Activated CD4-positive, CD25-positive, alpha-beta regulatory T cell treated with anti-CD3 and anti-CD28 coated beads, Interleukin-2, amount 50 U/mL, for 16 hours (primary cell): ENCODE measurements around the gene PCDHGC3.

Experiments used
- DNase-seq: peaks from one replicate; pipeline ENCODE4 v3.0.0-alpha.2; 2020; ENCODE audit warnings: low read depth, low spot score

The PCDHGC3 gene

DNA sequence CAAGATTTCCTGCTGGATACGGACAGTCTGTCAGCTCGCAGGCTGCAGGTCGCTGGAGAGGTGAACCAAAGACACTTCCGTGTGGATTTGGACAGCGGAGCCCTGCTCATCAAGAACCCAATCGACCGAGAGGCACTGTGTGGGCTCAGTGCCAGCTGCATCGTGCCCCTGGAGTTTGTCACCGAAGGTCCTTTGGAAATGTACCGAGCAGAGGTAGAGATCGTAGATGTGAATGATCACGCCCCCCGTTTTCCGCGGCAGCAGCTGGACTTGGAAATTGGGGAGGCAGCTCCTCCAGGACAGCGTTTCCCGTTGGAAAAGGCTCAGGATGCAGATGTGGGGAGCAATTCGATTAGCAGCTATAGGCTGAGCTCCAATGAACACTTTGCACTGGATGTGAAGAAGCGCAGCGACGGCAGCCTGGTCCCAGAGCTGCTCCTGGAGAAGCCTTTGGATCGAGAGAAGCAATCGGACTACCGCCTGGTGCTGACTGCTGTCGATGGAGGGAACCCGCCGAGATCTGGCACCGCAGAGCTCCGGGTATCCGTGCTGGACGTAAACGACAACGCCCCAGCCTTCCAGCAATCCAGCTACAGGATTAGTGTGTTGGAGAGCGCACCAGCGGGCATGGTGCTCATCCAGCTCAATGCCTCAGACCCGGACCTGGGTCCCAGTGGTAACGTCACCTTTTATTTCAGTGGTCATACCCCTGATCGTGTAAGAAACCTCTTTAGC lies 9.7 kb downstream of the PCDHGC3 start:
- DNase-seq = no peak

DNA sequence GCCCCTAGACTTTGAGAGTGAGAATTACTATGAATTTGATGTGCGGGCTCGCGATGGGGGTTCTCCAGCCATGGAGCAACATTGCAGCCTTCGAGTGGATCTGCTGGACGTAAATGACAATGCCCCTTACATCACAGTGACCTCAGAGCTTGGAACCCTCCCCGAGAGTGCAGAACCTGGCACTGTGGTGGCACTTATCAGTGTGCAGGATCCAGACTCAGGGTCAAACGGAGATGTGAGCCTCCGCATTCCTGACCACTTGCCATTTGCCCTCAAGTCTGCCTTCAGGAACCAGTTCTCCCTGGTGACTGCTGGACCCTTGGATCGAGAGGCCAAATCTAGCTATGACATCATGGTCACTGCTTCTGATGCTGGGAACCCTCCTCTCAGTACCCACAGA lies 10.3 kb downstream of the PCDHGC3 start:
- DNase-seq = no peak

DNA sequence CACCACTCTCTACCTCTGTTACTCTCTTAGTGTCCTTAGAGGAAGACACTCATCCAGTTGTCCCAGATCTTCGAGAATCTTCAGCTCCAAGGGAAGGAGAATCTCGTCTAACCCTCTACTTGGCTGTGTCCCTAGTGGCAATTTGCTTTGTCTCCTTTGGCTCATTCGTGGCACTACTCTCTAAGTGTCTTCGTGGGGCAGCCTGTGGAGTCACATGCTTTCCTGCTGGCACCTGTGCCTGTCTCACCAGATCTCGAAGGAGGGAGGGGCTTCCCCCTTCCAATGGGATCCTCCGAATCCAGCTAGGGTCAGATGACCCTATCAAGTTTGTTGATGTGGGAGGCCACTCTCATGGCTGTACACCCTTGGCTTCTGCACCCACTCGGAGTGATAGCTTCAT lies 11.4 kb downstream of the PCDHGC3 start:
- DNase-seq = no peak

DNA sequence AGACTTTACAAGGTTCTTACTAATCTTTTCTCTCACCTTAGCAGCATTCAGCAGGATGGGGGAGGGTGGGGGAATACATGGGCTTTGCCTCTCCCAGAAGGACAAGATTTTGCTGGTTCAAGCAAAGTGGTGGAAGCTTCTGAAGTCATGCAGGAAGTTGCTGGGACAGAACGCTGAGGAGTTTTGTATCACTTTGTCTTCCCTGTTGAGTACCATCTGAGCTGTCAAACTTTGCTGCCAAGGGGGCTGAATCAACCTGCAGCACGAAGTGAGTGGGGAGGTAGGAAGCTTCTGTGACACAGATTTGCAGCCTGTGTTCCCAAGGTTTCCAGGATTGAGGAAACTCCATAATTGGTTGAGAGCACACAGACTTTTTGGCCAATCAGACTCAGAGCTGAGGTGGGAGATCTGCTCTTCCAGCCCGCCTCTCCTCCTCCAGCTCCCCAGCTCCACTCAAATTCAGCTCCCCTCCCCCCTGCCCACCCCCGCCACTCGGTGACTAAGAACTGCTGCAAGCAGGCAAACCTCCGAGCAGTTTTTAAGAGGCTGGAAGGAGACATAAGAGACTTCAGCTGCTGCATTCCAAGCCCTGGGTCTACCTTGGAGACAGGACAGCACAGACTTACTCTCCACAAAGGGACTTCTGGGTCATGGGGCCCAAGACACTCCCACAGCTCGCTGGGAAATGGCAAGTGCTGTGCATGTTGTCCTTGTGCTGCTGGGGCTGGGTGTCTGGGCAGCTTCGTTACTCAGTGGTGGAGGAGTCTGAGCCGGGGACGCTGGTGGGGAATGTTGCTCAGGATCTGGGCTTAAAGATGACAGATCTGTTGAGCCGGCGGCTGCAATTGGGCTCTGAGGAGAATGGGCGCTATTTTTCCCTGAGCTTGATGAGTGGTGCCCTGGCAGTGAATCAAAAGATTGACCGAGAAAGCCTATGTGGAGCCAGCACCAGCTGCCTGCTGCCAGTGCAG lies 13.1 kb downstream of the PCDHGC3 start, which contains the start of gene PCDHGC5:
Gene PCDHGC5, plus strand, starts transcription at position 491 of the 971 bp plus-strand sequence. Its CDS starts 160 bp downstream, at position 651.
- no peak for DNase-seq

DNA sequence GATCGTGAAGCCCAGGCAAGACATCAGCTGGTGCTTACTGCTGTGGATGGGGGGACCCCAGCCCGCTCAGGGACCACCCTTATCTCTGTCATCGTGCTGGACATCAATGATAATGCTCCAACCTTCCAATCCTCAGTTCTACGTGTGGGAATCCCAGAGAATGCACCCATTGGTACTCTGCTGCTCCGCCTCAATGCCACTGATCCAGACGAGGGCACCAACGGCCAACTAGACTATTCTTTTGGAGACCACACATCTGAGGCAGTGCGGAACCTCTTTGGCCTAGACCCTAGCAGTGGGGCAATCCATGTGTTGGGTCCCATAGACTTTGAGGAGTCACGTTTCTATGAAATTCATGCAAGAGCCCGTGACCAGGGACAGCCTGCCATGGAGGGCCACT lies 14.1 kb downstream of the PCDHGC3 start:
- DNase-seq = no peak

DNA sequence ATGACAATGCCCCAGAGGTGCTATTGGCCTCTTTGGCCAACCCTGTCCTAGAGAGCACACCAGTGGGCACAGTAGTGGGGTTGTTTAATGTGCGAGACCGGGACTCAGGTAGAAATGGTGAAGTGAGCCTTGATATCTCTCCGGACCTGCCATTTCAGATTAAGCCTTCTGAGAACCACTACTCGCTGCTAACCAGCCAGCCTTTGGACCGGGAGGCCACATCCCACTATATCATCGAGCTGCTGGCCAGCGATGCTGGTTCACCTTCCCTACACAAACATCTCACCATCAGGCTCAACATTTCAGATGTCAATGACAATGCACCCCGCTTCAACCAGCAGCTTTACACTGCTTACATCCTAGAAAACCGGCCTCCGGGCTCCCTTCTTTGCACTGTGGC lies 14.5 kb downstream of the PCDHGC3 start:
- DNase-seq = no peak

DNA sequence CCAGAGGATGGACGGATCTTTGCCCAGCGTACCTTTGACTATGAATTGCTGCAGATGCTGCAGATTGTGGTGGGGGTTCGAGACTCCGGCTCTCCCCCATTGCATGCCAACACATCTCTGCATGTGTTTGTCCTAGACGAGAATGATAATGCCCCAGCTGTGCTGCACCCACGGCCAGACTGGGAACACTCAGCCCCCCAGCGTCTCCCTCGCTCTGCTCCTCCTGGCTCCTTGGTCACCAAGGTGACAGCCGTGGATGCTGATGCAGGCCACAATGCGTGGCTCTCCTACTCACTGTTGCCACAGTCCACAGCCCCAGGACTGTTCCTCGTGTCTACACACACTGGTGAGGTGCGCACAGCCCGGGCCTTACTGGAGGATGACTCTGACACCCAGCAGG lies 15.0 kb downstream of the PCDHGC3 start:
- DNase-seq = no peak

DNA sequence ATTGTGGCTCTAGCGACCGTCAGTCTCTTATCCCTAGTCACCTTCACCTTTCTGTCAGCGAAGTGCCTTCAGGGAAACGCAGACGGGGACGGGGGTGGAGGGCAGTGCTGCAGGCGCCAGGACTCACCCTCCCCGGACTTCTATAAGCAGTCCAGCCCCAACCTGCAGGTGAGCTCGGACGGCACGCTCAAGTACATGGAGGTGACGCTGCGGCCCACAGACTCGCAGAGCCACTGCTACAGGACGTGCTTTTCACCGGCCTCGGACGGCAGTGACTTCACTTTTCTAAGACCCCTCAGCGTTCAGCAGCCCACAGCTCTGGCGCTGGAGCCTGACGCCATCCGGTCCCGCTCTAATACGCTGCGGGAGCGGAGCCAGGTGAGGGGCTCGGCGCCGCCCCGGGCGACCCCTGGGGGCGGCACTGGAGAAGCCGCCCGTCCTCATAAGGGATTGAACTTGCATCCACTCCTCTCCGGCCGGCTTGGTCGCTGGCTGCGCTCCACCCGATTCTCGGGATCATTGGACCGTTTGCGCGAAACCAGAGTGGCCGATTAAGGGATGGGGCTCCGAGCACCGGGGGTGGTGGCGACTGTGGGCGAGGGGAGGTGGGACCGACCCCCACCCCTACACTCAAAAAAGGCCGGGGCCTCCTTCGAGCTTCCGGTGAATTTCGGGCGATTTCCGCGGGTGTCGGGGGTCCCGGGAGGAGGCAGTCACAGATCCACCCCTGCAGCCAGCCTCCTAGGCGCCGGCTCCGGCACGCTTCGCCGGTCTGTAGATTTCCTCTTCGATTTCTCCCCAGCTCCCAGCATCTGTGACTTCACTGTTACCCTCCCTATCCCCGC lies 15.8 kb downstream of the PCDHGC3 start:
- no peak for DNase-seq

DNA sequence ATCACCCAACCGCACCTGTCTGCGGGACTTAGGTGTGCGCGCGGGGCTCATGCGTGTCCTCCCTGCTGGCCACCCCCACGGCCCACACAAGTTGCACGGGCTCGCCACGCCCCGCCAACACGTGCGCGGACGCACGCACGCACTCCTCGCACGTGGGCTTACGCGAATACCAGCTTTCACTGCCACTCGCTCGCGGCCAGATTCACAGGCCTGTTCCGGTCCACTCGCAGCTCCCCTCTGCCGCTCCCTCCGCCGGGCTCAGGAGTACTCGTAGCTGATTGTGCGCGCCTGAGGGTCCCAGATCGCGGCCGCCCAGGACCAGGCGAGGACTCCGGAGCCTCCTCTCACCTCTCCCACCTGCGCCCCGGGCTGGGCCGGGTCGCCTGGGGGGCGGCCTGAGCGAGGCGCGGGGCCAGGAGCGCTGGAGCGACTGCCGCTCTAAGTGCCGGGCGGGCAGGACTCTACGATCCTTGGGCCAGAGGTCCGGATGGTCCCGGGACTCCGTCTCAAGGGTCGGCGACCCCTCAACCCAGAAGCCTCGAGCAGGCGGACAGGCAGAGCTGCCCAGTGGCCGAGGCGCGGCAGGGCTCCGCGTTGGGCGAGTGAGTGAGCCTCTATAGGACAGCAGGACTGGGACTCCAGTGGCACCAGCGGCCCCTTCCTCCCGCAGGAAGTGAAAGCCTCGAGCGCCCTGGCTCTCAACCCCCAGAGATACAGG lies 16.6 kb downstream of the PCDHGC3 start:
- no peak for DNase-seq

DNA sequence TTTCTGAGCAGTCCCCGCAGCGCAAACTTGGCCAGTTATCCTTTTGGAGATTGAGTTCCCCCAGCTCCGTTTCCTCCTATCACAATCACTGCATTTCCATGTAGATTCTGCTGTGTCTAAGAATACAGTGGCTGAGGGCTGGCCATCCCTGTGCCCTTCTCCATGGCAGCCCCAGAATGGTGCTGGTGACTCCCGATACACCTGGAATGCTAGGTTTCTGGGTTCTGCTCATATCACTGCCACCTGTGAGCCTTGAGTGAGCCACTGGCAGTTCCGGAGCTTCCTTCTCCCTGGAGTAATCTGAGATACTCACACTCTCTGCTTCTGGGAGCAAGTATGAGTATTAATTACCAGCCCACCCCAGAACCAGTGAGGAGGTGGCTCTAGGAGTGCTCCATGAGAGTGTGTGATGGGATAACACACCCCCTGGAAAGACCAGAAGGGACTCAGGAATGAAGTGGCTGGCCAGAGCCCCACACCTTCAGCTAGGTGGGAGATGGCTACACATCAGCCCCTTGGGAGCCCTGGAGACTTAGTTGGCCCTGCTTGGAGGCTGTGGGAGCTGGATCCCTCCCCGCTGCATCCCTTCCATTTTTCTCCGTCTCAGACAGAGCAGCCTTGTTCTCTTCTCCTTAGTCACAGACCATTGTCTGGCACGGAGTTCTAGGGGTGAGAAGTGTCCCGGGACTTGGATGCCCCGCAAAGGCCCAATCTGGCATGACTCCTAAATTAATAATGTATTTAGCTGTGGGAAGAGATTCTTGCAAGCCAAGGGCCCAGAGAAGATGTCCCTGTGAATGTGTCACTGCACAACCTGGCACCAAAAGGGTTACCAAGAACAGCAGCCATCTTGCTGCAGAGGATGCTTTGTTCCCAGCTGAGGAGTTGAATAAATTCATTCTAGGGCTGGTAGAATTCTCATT lies 18.0 kb downstream of the PCDHGC3 start:
- DNase-seq = no peak

DNA sequence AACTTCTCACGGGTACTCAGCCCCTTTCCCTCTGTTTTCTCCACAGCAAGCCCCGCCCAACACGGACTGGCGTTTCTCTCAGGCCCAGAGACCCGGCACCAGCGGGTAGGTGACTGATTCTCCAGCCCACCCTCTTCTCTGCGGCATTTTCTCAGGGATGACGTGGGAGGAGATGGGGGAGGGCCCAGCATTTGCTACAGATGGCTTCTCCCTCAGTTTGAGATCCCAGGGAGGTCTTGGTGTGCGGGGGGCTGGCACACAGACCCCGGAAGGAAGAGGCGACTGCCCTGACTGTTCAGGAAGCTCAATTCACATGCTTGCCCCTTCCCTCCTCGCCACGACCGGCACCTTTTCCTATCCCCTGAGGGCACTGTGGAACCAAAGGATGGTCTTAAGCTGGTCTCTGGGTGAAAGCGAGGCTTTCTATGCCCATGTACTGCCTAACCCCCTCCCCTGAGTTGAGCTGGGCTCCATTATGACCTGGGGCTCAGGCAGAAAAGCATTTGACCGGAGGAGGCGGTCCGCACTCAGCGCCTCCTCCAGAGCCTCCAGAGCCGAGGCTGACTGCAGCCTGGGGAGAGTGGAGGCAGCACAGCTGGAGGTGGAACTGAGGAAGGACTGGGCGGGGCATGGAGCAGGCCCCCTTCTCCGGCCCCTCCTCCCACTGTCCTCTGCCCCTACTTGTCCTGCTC lies 19.1 kb downstream of the PCDHGC3 start:
- no peak for DNase-seq

DNA sequence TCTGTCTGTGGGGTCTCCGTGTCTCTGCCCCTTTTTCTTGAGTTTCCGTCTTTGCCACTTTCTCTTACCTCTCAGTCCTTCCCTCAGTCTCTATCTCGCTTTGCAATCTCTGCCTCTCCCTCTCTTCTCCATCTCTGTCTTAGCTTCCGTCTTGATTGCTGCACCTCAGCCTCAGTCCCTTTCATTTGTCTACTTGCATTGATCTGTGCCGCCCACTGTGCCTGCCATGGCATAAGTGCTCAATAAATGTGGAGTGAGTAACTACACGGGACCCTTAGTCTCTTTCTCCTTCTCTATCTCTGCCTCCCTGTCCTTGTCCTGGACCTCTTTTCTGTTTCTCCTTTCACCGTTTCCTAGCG lies 19.7 kb downstream of the PCDHGC3 start:
- DNase-seq = no peak

DNA sequence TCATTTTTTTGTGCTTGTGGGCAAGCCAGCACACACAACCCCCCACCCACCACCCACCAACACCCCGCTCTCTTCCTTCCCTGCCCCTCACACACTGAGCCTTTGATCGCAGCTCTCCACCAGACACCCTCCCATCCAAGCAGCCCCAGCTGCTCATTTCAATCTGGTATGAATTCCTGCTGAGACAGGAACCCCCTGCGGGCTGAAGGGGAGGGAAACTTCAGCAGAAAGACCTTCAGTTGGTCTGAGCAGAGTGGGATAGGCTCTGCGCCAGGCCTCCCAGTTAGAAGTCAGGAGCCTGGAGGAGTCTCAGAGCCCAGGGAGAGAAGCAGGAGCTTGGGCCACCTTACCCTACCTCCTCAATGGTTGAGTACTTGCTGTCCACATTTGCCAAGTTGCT lies 20.3 kb downstream of the PCDHGC3 start:
- DNase-seq = no peak

DNA sequence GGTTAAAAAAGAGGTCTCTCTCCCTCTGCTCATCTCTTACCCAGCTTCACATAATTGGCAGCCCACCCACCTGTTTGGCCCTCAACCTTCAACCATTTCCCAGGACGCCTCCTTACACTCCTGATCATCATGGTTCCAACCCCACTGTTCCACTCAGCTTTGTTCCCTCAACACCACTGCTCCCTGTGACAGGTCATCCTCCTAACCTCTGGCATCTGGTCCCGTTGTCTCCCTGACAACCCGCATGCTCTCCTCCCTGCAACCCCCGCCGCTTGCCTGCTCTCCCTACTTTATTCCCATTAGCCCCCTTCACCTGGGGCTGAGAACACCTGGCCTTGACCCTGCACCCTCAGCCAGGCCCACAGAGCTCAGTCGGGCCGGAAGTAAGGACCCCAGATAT lies 26.0 kb downstream of the PCDHGC3 start:
- no peak for DNase-seq

DNA sequence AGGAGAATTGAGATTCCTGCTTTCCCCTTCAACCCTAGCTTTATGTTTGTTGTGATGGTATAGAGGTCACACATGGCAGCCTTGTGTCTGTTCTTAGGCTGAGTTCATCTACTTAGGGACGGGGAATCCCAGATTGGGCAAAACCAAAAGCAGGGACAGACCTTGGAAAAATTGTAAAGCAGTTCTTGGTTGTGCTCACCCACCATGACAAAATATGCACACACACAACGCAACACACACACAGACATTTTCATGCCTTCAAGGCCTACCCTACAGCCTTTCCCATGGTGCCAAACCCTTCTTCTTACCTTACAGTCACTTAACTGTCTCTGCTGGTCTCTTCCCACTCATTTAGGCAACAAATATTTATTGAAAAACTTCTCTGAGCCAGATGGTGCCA lies 27.9 kb downstream of the PCDHGC3 start:
- no peak for DNase-seq

DNA sequence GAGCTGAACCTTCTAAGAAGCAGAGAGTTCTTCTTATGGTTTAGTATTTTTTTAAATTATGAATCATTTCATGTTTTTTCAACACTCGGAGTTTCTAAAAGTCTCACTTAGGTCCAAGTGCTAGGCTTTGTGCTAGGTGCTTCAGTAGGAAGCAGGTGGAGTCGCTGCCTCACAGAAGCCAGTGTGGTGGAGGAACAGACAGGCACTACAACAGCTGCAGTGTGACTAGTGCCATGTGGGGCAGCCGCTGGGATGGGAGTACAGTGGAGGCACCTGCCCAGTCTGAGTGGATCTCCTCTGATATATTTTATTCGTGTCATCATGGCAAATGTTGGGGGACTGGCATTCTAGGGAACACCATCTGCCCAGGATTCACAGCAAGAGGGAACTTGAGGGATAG lies 28.4 kb downstream of the PCDHGC3 start:
- DNase-seq = no peak

DNA sequence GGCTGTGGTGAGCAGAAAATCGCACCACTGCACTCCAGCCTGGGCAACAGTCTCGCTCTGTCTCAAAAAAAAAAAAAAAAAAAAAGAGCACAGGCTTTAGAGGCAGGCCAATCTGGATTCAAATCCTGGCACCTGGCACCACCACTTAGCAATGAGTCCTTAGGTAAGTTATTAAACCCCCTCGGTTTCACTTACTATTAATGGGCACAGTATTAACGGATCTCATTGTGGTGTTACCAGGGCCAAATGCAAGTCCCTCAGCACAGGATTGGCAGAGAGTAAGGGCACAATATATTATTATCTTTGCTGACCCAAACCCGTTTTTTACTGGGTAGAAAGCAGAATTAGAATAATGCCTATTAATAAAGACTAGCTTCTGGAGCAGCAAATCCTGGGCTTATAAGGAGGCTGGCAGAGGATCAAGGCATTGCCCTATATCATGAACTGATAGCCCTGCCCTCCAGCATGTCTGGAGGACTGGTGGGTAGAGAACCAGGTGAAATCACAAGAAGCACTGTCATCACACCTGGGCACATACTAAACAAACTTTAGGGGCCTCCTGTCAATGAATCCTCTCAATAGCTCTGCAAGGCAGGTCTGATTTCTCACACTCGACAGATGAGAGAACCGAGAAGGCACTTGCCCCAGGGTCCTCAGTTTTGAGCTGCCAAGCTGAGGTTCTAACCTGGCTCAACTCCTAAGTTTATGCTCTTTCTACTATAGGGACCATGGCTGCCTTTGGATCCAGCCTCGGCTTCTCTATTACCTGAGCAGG lies 30.8 kb downstream of the PCDHGC3 start:
- DNase-seq = no peak

DNA sequence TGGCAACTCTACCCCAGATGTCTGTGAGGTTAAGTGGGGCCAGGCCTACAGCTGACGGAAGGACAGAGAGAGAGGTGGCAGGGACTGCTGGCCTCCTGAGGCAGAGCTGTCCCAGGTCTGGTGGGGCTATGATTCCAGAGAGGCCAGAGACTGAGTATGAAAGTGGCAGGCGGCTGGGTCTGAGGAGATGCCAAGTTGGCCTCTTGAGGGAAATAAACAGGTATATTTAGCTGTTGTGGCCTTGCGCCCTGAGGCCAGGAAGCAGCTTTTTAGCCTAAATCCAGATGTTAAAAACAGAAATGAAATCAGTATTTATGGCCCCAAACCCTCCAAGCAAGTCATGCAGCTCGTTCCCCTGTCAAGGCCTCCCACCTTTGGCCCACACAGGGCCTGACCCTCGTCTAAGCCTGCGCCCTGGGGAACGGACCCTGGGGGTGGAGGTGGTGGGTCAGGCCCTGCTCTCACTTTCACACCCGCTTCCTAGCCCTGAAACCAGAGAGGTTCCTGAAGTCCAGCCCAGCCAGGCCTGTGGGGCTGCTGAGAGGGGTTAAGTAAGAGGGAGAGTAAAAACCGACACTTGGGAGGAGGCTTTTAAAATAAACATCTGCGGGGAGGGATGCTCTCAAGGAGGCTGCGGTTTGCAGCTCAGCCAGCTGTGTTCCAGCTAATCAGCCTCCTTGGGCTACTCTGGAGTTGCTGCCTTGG lies 31.8 kb downstream of the PCDHGC3 start:
- DNase-seq = no peak
